ENCODE data around the gene TUBB6. TPM values are rescaled to one million over a fixed set of nuclear protein-coding genes. Genes with fewer than 3 reads are reported as not detected.
A peak's percentile ranks its signal among the peaks of the same experiment; 100 is the strongest.

The TUBB6 gene
- total and polyA plus RNA-seq, 7 experiments from 2014 or later: 0.70 to 16.5 (median 3.2) TPM

DNA sequence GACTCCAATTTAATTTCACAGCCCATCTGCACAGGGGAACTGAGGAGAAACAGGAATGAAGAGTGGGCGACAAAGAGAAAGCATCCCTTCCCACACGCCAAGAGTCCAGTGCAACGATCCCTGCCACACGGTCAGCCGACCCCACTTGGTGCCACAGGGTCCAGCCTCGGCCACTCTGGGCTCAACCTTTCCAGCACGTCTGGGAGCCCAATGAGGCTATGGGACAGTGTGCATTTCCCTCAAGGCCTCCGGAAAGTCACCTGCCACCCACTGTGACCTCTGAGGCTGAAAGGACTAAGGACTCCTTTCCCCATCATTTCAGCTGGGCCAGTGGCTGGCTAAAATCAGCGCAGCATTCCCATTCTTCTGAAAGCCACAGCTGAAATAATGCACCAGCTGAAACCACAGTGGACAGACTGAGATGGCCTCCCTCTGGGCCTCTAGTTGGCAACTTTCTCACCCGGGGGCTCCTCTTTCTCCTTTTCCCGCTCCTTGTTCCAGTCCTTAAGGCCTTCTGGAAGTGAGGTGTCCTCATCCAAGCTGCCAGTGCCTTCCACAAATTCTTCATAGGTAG is 21.2 kb downstream of the TUBB6 start:
- H3K4me1 ChIP-seq (ENCODE audit: control insufficient read depth in 2 of 2, insufficient read depth in 2 of 2, low read length in 2 of 2): no peaks in the 10 kb centered on the region
- no peaks in the 10 kb centered on the region for H3K27me3 ChIP-seq (ENCODE audit: control insufficient read depth in 2 of 2, insufficient read depth in 2 of 2, low read length in 2 of 2)
- DNase-seq (no peak), ATAC-seq (no peak)
- Mint-ChIP-seq H3K36me3 (peaks cover 12 to 67% (median 17%) of the 10 kb centered on the region in 5 donors), H3K4me1 (peaks cover 0 to 7% (median 0%) of the 10 kb centered on the region in 7 donors), H3K27ac (no peak overlapping the region), H3K27me3 (no peaks in the 10 kb centered on the region), H3K4me3 (no peak overlapping the region), H3K9me3 (no peaks in the 10 kb centered on the region)
- CTCF ChIA-PET: interaction anchor here (1.0 to 1.5 kb wide), 3 partner anchors 12 to 606 kb away, joined by 3 to 7 read pairs (median 3); partner anchors contain the start of gene PSMG2
- POLR2A ChIA-PET: no interaction called here
- no peak overlapping the region for H3K27ac ChIP-seq (ENCODE audit: low read depth, low read length)
- peaks cover 0 to 55% (median 3%) of the 10 kb centered on the region in 3 experiments for H3K36me3 ChIP-seq (ENCODE audit: control insufficient read depth in 2 of 3, insufficient read depth in 3 of 3, low read length in 3 of 3)
- intact Hi-C loops (cut with micrococcal nuclease): loop anchor here in 1 of 2 donors (2.0 kb wide), 1 partner anchor 606 kb away; no protein-coding TSS in a partner anchor
- H3K4me3 ChIP-seq (ENCODE audit: low read length): no peak overlapping the region
- no peaks in the 10 kb centered on the region for H3K9me3 ChIP-seq (ENCODE audit: control insufficient read depth in 2 of 3, low read length in 3 of 3)

DNA sequence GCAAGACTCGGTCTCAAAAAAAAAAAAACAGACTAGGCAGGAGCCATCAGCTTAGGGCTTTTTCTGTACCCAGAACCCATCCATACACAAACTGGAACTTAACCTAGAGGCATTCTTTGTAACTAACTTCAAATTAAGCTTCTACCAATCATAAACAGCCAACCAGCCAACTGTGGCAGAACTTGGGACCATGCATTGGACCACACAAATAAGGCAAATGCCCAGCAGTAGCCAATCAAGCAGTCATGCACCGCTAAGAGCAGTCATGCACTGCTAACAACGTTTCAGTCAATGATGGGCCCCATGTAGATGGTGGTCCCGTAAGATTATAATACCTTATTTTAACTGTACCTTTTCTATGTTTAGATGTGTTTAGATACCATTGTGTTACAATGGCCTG is 22.7 kb downstream of the TUBB6 start:
- intact Hi-C loops (cut with micrococcal nuclease): no loop called here

DNA sequence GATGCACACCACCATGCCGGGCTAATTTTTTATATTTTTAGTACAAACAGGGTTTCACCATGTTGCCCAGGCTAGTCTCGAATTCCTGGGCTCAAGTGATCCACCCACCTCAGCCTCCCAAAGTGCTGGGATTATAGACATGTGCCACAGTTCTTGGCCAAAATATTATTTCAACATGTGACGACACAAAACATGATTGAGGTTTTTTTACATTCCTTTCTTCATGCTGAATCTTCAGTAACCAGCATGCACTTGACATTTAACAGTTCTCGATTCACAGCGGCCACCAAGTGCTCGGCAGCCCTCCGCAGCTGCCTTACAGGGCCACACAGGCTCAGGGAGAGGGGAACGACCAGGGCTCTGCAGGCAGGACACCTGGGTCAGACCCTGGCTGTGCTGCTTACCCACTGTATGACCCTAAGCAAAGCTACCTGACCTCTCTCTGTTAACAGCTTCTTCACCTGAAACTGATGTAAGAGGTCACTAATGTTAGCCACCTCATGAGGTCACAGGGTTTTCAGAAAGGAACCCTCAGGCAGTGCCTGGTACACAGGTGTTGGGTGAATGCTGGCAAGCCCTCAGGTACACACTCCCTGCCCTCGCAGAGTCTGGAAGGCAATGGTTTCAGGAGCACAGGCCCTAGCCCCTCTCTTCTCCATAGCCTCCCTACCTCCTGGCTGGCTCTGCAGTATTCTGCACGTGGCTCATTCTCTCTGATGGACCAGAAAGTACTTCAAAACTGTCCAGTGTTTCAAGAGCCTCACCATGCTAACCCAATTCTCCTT is 25.7 kb downstream of the TUBB6 start:
- ATAC-seq (no peak), DNase-seq (no peak)
- H3K27ac ChIP-seq (ENCODE audit: low read depth, low read length): no peak overlapping the region
- H3K4me1 ChIP-seq (ENCODE audit: control insufficient read depth in 2 of 2, insufficient read depth in 2 of 2, low read length in 2 of 2): no peaks in the 10 kb centered on the region
- no peaks in the 10 kb centered on the region for H3K9me3 ChIP-seq (ENCODE audit: control insufficient read depth in 2 of 3, low read length in 3 of 3)
- no peaks in the 10 kb centered on the region for H3K27me3 ChIP-seq (ENCODE audit: control insufficient read depth in 2 of 2, insufficient read depth in 2 of 2, low read length in 2 of 2)
- no peaks in the 10 kb centered on the region for H3K9me3 Mint-ChIP-seq
- no peak overlapping the region for H3K4me3 Mint-ChIP-seq
- peaks cover 0 to 4% (median 0%) of the 10 kb centered on the region in 7 donors for H3K4me1 Mint-ChIP-seq
- ChIA-PET CTCF (no interaction called here), POLR2A (no interaction called here)
- H3K27ac Mint-ChIP-seq: peak overlapping the region in 1 of 9 donors; percentile 14
- H3K36me3 ChIP-seq (ENCODE audit: control insufficient read depth in 2 of 3, insufficient read depth in 3 of 3, low read length in 3 of 3): peaks cover 0 to 57% (median 0%) of the 10 kb centered on the region in 3 experiments
- no peak overlapping the region for H3K4me3 ChIP-seq (ENCODE audit: low read length)
- H3K27me3 Mint-ChIP-seq: no peaks in the 10 kb centered on the region
- H3K36me3 Mint-ChIP-seq: peaks cover 16 to 65% (median 30%) of the 10 kb centered on the region in 5 donors
- intact Hi-C loops (cut with micrococcal nuclease): no loop called here

More for the DNA sequence above, 22.7 kb downstream of the TUBB6 start:
- Histone ChIP-seq H3K27me3 (ENCODE audit: control insufficient read depth in 2 of 2, insufficient read depth in 2 of 2, low read length in 2 of 2) (no peaks in the 10 kb centered on the region), H3K9me3 (ENCODE audit: control insufficient read depth in 2 of 3, low read length in 3 of 3) (no peaks in the 10 kb centered on the region), H3K36me3 (ENCODE audit: control insufficient read depth in 2 of 3, insufficient read depth in 3 of 3, low read length in 3 of 3) (peaks cover 0 to 59% (median 0%) of the 10 kb centered on the region in 3 experiments), H3K27ac (ENCODE audit: low read depth, low read length) (no peak overlapping the region), H3K4me3 (ENCODE audit: low read length) (no peak overlapping the region), H3K4me1 (ENCODE audit: control insufficient read depth in 2 of 2, insufficient read depth in 2 of 2, low read length in 2 of 2) (no peaks in the 10 kb centered on the region)
- DNase-seq (no peak), ATAC-seq (no peak)
- Mint-ChIP-seq H3K4me1 (peaks cover 0 to 7% (median 1%) of the 10 kb centered on the region in 7 donors), H3K27ac (no peak overlapping the region), H3K27me3 (no peaks in the 10 kb centered on the region), H3K36me3 (peaks cover 18 to 71% (median 30%) of the 10 kb centered on the region in 5 donors), H3K9me3 (no peaks in the 10 kb centered on the region), H3K4me3 (no peak overlapping the region)
- POLR2A ChIA-PET: no interaction called here
- CTCF ChIA-PET: no interaction called here

DNA sequence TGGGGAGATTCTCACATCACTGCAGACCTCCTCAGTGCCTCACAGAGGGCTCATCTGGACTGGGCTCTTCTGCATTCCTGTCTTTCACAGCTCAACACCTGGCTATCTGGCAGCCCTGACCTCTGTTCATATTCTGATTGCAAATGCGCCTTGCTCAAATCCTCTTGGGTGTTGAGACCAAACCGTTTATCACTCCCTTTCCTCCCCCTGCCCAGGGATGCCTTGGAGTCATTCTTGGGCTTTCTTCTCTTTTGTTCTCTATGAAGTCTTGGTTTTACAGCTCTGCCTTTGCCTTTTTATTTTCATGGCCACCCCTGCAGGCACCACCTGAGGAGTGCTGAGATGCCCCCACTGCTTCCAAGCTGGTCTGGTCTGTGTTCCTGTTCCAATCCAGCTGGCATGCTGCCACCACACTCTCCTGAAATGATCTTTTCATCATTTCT is 26.3 kb downstream of the TUBB6 start:
- DNase-seq: no peak
- Histone ChIP-seq H3K9me3 (ENCODE audit: control insufficient read depth in 2 of 3, low read length in 3 of 3) (no peaks in the 10 kb centered on the region), H3K36me3 (ENCODE audit: control insufficient read depth in 2 of 3, insufficient read depth in 3 of 3, low read length in 3 of 3) (peaks cover 0 to 56% (median 0%) of the 10 kb centered on the region in 3 experiments), H3K4me3 (ENCODE audit: low read length) (no peak overlapping the region), H3K27me3 (ENCODE audit: control insufficient read depth in 2 of 2, insufficient read depth in 2 of 2, low read length in 2 of 2) (no peaks in the 10 kb centered on the region), H3K27ac (ENCODE audit: low read depth, low read length) (no peak overlapping the region), H3K4me1 (ENCODE audit: control insufficient read depth in 2 of 2, insufficient read depth in 2 of 2, low read length in 2 of 2) (no peaks in the 10 kb centered on the region)
- peaks cover 0 to 4% (median 0%) of the 10 kb centered on the region in 7 donors for H3K4me1 Mint-ChIP-seq
- H3K4me3 Mint-ChIP-seq: no peak overlapping the region
- ATAC-seq: no peak
- H3K36me3 Mint-ChIP-seq: peaks cover 16 to 61% (median 30%) of the 10 kb centered on the region in 5 donors
- intact Hi-C loops (cut with micrococcal nuclease): no loop called here
- peak overlapping the region in 1 of 9 donors; percentile 13 for H3K27ac Mint-ChIP-seq
- POLR2A ChIA-PET: no interaction called here
- CTCF ChIA-PET: no interaction called here
- no peaks in the 10 kb centered on the region for H3K27me3 Mint-ChIP-seq
- no peaks in the 10 kb centered on the region for H3K9me3 Mint-ChIP-seq

DNA sequence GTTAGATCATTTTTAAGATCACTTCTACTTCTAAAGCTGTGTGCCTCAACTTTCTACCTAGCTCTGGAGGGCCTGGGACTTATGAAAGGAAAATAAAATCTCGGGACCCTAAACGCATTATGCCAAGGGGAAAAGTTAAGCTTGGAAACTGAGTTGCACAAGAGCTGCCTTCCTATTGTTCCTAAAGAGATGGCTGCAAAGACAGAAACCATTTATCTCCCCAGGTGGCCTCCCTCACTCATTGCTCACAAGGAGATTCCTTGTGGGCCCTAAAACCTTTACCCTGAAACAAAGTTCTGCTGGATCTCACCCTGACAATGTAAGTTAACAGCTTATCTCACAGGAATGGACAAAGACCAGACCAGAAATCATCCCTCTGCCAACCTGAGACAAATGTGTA is 26.8 kb downstream of the TUBB6 start:
- Histone ChIP-seq H3K9me3 (ENCODE audit: control insufficient read depth in 2 of 3, low read length in 3 of 3) (no peaks in the 10 kb centered on the region), H3K4me1 (ENCODE audit: control insufficient read depth in 2 of 2, insufficient read depth in 2 of 2, low read length in 2 of 2) (no peaks in the 10 kb centered on the region), H3K27me3 (ENCODE audit: control insufficient read depth in 2 of 2, insufficient read depth in 2 of 2, low read length in 2 of 2) (no peaks in the 10 kb centered on the region), H3K36me3 (ENCODE audit: control insufficient read depth in 2 of 3, insufficient read depth in 3 of 3, low read length in 3 of 3) (peaks cover 0 to 55% (median 0%) of the 10 kb centered on the region in 3 experiments), H3K27ac (ENCODE audit: low read depth, low read length) (no peak overlapping the region), H3K4me3 (ENCODE audit: low read length) (no peak overlapping the region)
- H3K9me3 Mint-ChIP-seq: no peaks in the 10 kb centered on the region
- CTCF ChIA-PET: no interaction called here
- ATAC-seq (no peak), DNase-seq (no peak)
- H3K4me3 Mint-ChIP-seq: no peak overlapping the region
- POLR2A ChIA-PET: no interaction called here
- no peaks in the 10 kb centered on the region for H3K27me3 Mint-ChIP-seq
- H3K4me1 Mint-ChIP-seq: peaks cover 0 to 4% (median 0%) of the 10 kb centered on the region in 7 donors
- H3K27ac Mint-ChIP-seq: peak overlapping the region in 2 of 9 donors; percentile 59 to 68
- intact Hi-C loops (cut with micrococcal nuclease): no loop called here
- peaks cover 14 to 56% (median 30%) of the 10 kb centered on the region in 5 donors for H3K36me3 Mint-ChIP-seq

DNA sequence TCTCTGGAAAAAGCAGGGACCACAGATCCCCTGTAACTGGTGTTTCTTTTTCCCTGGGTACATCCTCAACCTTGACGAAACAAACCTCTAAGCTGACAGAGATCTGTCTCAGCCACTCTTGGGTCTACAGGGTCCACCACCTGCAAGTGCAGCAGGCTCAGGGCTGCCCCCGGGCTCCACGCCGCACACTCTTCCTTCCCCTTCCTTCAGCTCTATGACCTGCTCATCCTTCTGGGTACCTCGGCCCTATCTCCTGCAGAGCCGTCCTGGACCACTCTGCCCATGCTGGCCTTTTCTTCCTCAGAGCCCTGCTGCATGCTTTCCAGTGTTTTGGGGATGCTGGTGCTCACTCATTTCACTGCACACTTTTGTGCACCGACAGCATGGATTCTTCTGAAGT is 27.5 kb downstream of the TUBB6 start:
- ATAC-seq: no peak
- CTCF ChIA-PET: no interaction called here
- H3K4me3 Mint-ChIP-seq: no peak overlapping the region

More for the DNA sequence above, 27.5 kb downstream of the TUBB6 start:
- Histone ChIP-seq H3K27me3 (ENCODE audit: control insufficient read depth in 2 of 2, insufficient read depth in 2 of 2, low read length in 2 of 2) (no peaks in the 10 kb centered on the region), H3K4me3 (ENCODE audit: low read length) (no peak overlapping the region), H3K36me3 (ENCODE audit: control insufficient read depth in 2 of 3, insufficient read depth in 3 of 3, low read length in 3 of 3) (peaks cover 0 to 62% (median 0%) of the 10 kb centered on the region in 3 experiments), H3K27ac (ENCODE audit: low read depth, low read length) (no peak overlapping the region), H3K9me3 (ENCODE audit: control insufficient read depth in 2 of 3, low read length in 3 of 3) (no peaks in the 10 kb centered on the region), H3K4me1 (ENCODE audit: control insufficient read depth in 2 of 2, insufficient read depth in 2 of 2, low read length in 2 of 2) (no peaks in the 10 kb centered on the region)
- intact Hi-C loops (cut with micrococcal nuclease): no loop called here
- Mint-ChIP-seq H3K27ac (peak overlapping the region in 4 of 9 donors; percentile 6 to 68 (median 50)), H3K4me1 (peaks cover 0 to 4% (median 0%) of the 10 kb centered on the region in 7 donors), H3K36me3 (peaks cover 14 to 58% (median 30%) of the 10 kb centered on the region in 5 donors), H3K27me3 (no peaks in the 10 kb centered on the region), H3K9me3 (no peaks in the 10 kb centered on the region)
- no peak for DNase-seq
- POLR2A ChIA-PET: no interaction called here
